OCI-LY1 (cell line): ENCODE data around the gene OR5H1.

Source experiments
- EZH2 ChIP-seq: fragments of 200-600 bp; sonication (generic), shearing (Covaris generic); IDR thresholded peaks from 2 replicates; pipeline ENCODE4 v1.8.0; 2017; ENCODE audit warnings: borderline replicate concordance, mixed run types, mild to moderate bottlenecking, antibody characterized with exemption, low read length, moderate library complexity, mixed read lengths
- TF ChIP-seq, protein P1 (sequence below): fragments of 200-600 bp; sonication (generic), shearing (Covaris generic); IDR thresholded peaks from 2 replicates; pipeline ENCODE4 v1.5.1; 2017; ENCODE audit warnings: mild to moderate bottlenecking, antibody characterized with exemption, low read length, moderate library complexity, mixed read lengths

DNA sequence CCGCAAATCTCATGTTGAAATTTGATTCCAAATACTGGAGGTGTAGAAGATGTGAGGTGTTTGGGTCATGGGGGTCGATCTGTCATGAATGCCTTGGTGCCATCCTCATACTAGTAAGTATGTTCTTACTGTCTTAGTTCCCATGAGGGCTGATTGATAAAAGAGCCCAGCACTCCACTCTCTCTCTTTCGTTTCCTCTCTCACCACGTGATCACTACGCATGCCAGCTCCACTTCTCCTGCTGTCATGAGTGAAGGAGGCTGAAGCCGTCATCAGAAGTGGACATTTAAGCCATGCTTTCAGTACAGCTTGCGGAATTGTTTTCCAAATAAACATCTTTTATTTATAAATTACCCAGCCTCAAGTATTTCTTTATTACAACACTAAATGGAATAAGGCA lies 42.1 kb downstream of the OR5H1 start:
- TF ChIP-seq, protein P1, sequence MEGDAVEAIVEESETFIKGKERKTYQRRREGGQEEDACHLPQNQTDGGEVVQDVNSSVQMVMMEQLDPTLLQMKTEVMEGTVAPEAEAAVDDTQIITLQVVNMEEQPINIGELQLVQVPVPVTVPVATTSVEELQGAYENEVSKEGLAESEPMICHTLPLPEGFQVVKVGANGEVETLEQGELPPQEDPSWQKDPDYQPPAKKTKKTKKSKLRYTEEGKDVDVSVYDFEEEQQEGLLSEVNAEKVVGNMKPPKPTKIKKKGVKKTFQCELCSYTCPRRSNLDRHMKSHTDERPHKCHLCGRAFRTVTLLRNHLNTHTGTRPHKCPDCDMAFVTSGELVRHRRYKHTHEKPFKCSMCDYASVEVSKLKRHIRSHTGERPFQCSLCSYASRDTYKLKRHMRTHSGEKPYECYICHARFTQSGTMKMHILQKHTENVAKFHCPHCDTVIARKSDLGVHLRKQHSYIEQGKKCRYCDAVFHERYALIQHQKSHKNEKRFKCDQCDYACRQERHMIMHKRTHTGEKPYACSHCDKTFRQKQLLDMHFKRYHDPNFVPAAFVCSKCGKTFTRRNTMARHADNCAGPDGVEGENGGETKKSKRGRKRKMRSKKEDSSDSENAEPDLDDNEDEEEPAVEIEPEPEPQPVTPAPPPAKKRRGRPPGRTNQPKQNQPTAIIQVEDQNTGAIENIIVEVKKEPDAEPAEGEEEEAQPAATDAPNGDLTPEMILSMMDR: no peak
- no peak for TF ChIP-seq EZH2
